Measurements from ENCODE around the gene ROBO1. TPM values are rescaled to one million over a fixed set of nuclear protein-coding genes. Genes with fewer than 3 reads are reported as not detected.
A peak's percentile ranks its signal among the peaks of the same experiment; 100 is the strongest.

The ROBO1 gene
- total RNA-seq (2022), result 29.6 and 33.9 TPM in 2 replicates
- Bru-seq, nascent RNA, result percentile 44 among the genes with signal in this experiment
- BruChase-seq, experiment 1, labeled RNA remaining after a 6-hour chase, result percentile 39 among the genes with signal in this experiment
- percentile 37 among the genes with signal in this experiment for BruChase-seq, experiment 2, labeled RNA remaining after a 2-hour chase
- long read RNA-seq, partial matches to known transcripts, result 12 of 17 reads
- long read RNA-seq, other reads (novel, unspliced or antisense), result 5 of 17 reads

- no peak for DNase-seq
- Mint-ChIP-seq H3K27ac (ENCODE audit: unreplicated experiment) (no peak within 1 kb of the TSS), H3K4me3 (ENCODE audit: low read depth, unreplicated experiment) (no peak within 1 kb of the TSS), H3K36me3 (ENCODE audit: insufficient read depth, unreplicated experiment) (no peaks in the 10 kb centered on the region), H3K4me1 (ENCODE audit: low read depth, unreplicated experiment) (no peaks in the 10 kb centered on the region), H3K27me3 (ENCODE audit: unreplicated experiment) (no peaks in the 10 kb centered on the region), H3K9me3 (ENCODE audit: low read depth, unreplicated experiment) (no peaks in the 10 kb centered on the region)
- intact Hi-C loops (cut with micrococcal nuclease; ENCODE audit: unreplicated experiment), result no loop called here
- no peak for TF ChIP-seq CTCF (IDR thresholded peaks at IDR 0.05; ENCODE audit: unreplicated experiment)
- no TSS peak for BruUV-seq (replicated peaks)
- CTCF ChIA-PET, result no interaction called here
Measured at GRCh38 chr3:79767905-79768267, at the start of gene ROBO1. Gene ROBO1, minus strand, starts transcription at chr3:79767998.

GRCh38 chr3:79817224-79817623, 49.4 kb upstream of the ROBO1 start:
- no peaks in the 10 kb centered on the region for H3K4me1 Mint-ChIP-seq (ENCODE audit: low read depth, unreplicated experiment)
- no peak overlapping the region for H3K27ac Mint-ChIP-seq (ENCODE audit: unreplicated experiment)
- DNase-seq, result no peak
- no peak overlapping the region for H3K4me3 Mint-ChIP-seq (ENCODE audit: low read depth, unreplicated experiment)
- CTCF ChIA-PET, result no interaction called here
- no peaks in the 10 kb centered on the region for H3K36me3 Mint-ChIP-seq (ENCODE audit: insufficient read depth, unreplicated experiment)
- no TSS peak for BruUV-seq (replicated peaks)
- no peaks in the 10 kb centered on the region for H3K27me3 Mint-ChIP-seq (ENCODE audit: unreplicated experiment)
- TF ChIP-seq CTCF (IDR thresholded peaks at IDR 0.05; ENCODE audit: unreplicated experiment), result no peak
- intact Hi-C loops (cut with micrococcal nuclease; ENCODE audit: unreplicated experiment), result no loop called here
- peaks cover 9% of the 10 kb centered on the region for H3K9me3 Mint-ChIP-seq (ENCODE audit: low read depth, unreplicated experiment)

- intact Hi-C loops (cut with micrococcal nuclease; ENCODE audit: unreplicated experiment), result no loop called here
- Mint-ChIP-seq H3K4me3 (ENCODE audit: low read depth, unreplicated experiment) (no peak overlapping the region), H3K4me1 (ENCODE audit: low read depth, unreplicated experiment) (no peaks in the 10 kb centered on the region), H3K9me3 (ENCODE audit: low read depth, unreplicated experiment) (peaks cover 9% of the 10 kb centered on the region), H3K36me3 (ENCODE audit: insufficient read depth, unreplicated experiment) (no peaks in the 10 kb centered on the region), H3K27me3 (ENCODE audit: unreplicated experiment) (no peaks in the 10 kb centered on the region), H3K27ac (ENCODE audit: unreplicated experiment) (no peak overlapping the region)
- TF ChIP-seq CTCF (IDR thresholded peaks at IDR 0.05; ENCODE audit: unreplicated experiment), result no peak
- no peak for DNase-seq
- CTCF ChIA-PET, result no interaction called here
- BruUV-seq (replicated peaks), result no TSS peak
Measured at GRCh38 chr3:79815478-79815877, 47.7 kb upstream of the ROBO1 start.

GRCh38 chr3:79810581-79810980, 42.8 kb upstream of the ROBO1 start:
- no peaks in the 10 kb centered on the region for H3K4me1 Mint-ChIP-seq (ENCODE audit: low read depth, unreplicated experiment)
- intact Hi-C loops (cut with micrococcal nuclease; ENCODE audit: unreplicated experiment), result no loop called here
- CTCF ChIA-PET, result no interaction called here
- no peak for DNase-seq
- no peaks in the 10 kb centered on the region for H3K27me3 Mint-ChIP-seq (ENCODE audit: unreplicated experiment)
- H3K9me3 Mint-ChIP-seq (ENCODE audit: low read depth, unreplicated experiment), result peaks cover 2% of the 10 kb centered on the region
- no peaks in the 10 kb centered on the region for H3K36me3 Mint-ChIP-seq (ENCODE audit: insufficient read depth, unreplicated experiment)
- BruUV-seq (replicated peaks), result no TSS peak
- TF ChIP-seq CTCF (IDR thresholded peaks at IDR 0.05; ENCODE audit: unreplicated experiment), result no peak
- no peak overlapping the region for H3K27ac Mint-ChIP-seq (ENCODE audit: unreplicated experiment)
- H3K4me3 Mint-ChIP-seq (ENCODE audit: low read depth, unreplicated experiment), result no peak overlapping the region
